GM12865 (cell line): ENCODE measurements around the gene PEX16.

Experiments
- DNase-seq: peaks from one replicate; pipeline ENCODE4 v3.0.0; 2010; ENCODE audit warnings: low read depth
- H3K4me3 ChIP-seq: 2 replicates; pipeline ENCODE4 v1.5.1; 2011; ENCODE audit warnings: mild to moderate bottlenecking, low read depth, low read length, control low read depth
- CTCF ChIP-seq: IDR thresholded peaks from 2 replicates; pipeline ENCODE4 v1.5.1; 2011; ENCODE audit warnings: low read length, control low read depth, low read depth, inconsistent platforms; ENCODE audit not compliant: insufficient read depth; ENCODE audit errors: missing control alignments

PEX16 gene

GRCh38 chr11:45917623-45918330 lies at the start of gene PEX16:
Gene PEX16 (minus strand): TSS chr11:45917877. CDS start chr11:45917811, 66 bp downstream.
- TF ChIP-seq CTCF = no peak
- peak within 1 kb of the TSS; percentile 84 for H3K4me3 ChIP-seq
- peak; percentile 99 for DNase-seq

GRCh38 chr11:45964911-45965389 lies 47.3 kb upstream of the PEX16 start:
- peak; percentile 91 for TF ChIP-seq CTCF
- H3K4me3 ChIP-seq = no peak overlapping the region
- DNase-seq = peak; percentile 76

GRCh38 chr11:45961751-45962240 lies 44.1 kb upstream of the PEX16 start:
- no peak overlapping the region for H3K4me3 ChIP-seq
- no peak for DNase-seq
- no peak for TF ChIP-seq CTCF

GRCh38 chr11:45960387-45961095 lies 42.9 kb upstream of the PEX16 start:
- no peak overlapping the region for H3K4me3 ChIP-seq

GRCh38 chr11:45959851-45960250 lies 42.2 kb upstream of the PEX16 start:
- no peak for DNase-seq
- no peak for TF ChIP-seq CTCF

More at GRCh38 chr11:45960387-45961095, 42.9 kb upstream of the PEX16 start:
- no peak for DNase-seq
- TF ChIP-seq CTCF = no peak

GRCh38 chr11:45949992-45950407 lies 32.3 kb upstream of the PEX16 start:
- no peak overlapping the region for H3K4me3 ChIP-seq
- DNase-seq = no peak
- no peak for TF ChIP-seq CTCF

More at GRCh38 chr11:45959851-45960250, 42.2 kb upstream of the PEX16 start:
- no peak overlapping the region for H3K4me3 ChIP-seq

- DNase-seq = no peak
- TF ChIP-seq CTCF = no peak
- no peak overlapping the region for H3K4me3 ChIP-seq
Measured at GRCh38 chr11:45948356-45948755, 30.7 kb upstream of the PEX16 start.
